ENCODE data around the gene TRAPPC3.
A peak's percentile ranks its signal among the peaks of the same experiment; 100 is the strongest.
"Not testable (repeated sequence)": the region's sequence is repeated elsewhere in the genome, so short reads cannot be mapped to it uniquely, and the experiment has no call there.

TRAPPC3 gene

DNA sequence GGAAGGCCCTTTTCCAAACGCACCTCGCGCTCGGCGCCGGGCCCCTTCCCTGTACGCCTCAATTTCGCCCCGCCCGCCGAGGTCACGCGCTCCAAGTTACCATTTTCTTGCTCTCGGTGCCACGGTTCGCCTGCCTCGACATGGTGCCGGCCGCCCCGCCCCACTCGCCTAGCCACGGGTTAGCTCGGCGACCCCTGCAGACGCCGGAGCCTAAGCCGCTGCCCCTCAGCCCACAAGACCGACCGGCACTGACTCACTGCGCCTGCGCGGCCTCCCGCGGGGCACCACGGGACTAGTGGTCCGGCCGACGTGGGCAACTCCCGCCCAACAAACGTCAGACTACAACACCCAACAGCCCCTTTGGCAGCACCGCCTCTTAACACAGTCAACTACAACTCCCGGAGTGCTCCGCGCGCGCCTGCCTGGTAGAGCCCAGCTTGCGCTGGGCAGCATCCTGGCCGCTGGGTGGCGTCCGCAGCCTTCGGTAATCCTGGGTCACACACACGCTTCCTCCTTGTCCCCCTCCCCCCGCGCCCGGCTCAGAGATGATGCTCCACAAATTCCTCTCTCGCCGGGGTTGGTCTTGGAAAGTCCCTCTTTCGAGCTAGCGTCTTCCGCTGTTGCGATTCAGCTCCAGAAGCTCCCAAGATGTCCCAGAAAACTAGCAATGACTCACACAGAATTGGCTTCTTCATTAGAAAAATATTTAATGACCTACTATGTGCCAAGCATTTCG is at the start of gene TRAPPC3:
Gene TRAPPC3, minus strand, starts transcription at position 250 of the 736 bp plus-strand sequence. Its CDS starts 108 bp downstream, at position 142.
- DNase-seq = peak; percentile 100
- in situ Hi-C loops (cut with HindIII; ENCODE audit: low pct_ligation_motif_present, low sequenced_read_pairs) = no loop called here
- no peaks in the 10 kb centered on the region for H3K27me3 ChIP-seq (replicated peaks)
- H3K36me3 ChIP-seq (replicated peaks) = no peaks in the 10 kb centered on the region
- H3K4me3 ChIP-seq (ENCODE audit: low read depth, low read length) = peak within 1 kb of the TSS; percentile 87
- TF ChIP-seq, protein P1, sequence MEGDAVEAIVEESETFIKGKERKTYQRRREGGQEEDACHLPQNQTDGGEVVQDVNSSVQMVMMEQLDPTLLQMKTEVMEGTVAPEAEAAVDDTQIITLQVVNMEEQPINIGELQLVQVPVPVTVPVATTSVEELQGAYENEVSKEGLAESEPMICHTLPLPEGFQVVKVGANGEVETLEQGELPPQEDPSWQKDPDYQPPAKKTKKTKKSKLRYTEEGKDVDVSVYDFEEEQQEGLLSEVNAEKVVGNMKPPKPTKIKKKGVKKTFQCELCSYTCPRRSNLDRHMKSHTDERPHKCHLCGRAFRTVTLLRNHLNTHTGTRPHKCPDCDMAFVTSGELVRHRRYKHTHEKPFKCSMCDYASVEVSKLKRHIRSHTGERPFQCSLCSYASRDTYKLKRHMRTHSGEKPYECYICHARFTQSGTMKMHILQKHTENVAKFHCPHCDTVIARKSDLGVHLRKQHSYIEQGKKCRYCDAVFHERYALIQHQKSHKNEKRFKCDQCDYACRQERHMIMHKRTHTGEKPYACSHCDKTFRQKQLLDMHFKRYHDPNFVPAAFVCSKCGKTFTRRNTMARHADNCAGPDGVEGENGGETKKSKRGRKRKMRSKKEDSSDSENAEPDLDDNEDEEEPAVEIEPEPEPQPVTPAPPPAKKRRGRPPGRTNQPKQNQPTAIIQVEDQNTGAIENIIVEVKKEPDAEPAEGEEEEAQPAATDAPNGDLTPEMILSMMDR (IDR thresholded peaks at IDR 0.05; ENCODE audit: low read depth, low read length, missing control alignments) = peak; percentile 98
- H3K27ac ChIP-seq = peak within 1 kb of the TSS; percentile 98

DNA sequence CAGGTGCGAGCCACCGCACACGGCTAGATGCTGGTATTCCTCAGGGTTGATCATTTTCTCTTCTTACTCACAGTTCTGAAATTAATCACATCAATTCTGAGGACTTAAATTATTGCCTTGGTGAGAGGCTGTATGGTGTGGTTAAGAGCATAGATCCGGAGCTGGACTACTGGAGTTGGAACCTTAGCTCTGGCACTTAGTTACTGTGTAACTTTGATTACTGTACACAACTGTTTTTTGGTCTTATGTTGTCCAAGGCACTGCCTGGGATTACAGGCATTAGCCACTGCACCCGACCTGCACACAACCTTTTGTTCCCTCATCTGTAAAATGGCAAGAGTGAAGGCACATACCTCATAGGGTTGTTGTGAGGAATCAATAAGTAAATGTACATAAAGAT is 49.4 kb upstream of the TRAPPC3 start:
- DNase-seq = no peak
- H3K36me3 ChIP-seq (replicated peaks) = no peaks in the 10 kb centered on the region
- no peak overlapping the region for H3K4me3 ChIP-seq (ENCODE audit: low read depth, low read length)
- TF ChIP-seq, protein P1 (IDR thresholded peaks at IDR 0.05; ENCODE audit: low read depth, low read length, missing control alignments) = no peak
- H3K27ac ChIP-seq = no peak overlapping the region
- no peaks in the 10 kb centered on the region for H3K27me3 ChIP-seq (replicated peaks)
- in situ Hi-C loops (cut with HindIII; ENCODE audit: low pct_ligation_motif_present, low sequenced_read_pairs) = no loop called here

DNA sequence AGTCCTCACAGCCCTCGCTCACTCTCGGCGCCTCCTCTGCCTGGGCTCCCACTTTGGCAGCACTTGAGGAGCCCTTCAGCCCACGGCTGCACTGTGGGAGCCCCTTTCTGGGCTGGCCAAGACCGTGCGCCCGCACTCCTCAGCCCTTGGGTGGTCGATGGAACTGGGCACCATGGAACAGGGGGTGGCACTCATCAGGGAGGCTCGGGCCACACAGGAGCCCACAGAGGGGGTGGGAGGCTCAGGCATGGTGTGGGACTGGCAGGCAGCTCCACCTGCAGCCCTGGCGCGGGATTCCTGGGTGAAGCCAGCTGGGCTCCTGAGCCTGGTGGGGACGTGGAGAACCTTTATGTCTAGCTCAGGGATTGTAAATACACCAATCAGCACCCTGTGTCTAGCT is 47.5 kb upstream of the TRAPPC3 start:
- H3K36me3 ChIP-seq (replicated peaks); H3K27ac ChIP-seq; H3K27me3 ChIP-seq (replicated peaks); H3K4me3 ChIP-seq (ENCODE audit: low read depth, low read length); DNase-seq; in situ Hi-C loops (cut with HindIII; ENCODE audit: low pct_ligation_motif_present, low sequenced_read_pairs): not testable (repeated sequence)

DNA sequence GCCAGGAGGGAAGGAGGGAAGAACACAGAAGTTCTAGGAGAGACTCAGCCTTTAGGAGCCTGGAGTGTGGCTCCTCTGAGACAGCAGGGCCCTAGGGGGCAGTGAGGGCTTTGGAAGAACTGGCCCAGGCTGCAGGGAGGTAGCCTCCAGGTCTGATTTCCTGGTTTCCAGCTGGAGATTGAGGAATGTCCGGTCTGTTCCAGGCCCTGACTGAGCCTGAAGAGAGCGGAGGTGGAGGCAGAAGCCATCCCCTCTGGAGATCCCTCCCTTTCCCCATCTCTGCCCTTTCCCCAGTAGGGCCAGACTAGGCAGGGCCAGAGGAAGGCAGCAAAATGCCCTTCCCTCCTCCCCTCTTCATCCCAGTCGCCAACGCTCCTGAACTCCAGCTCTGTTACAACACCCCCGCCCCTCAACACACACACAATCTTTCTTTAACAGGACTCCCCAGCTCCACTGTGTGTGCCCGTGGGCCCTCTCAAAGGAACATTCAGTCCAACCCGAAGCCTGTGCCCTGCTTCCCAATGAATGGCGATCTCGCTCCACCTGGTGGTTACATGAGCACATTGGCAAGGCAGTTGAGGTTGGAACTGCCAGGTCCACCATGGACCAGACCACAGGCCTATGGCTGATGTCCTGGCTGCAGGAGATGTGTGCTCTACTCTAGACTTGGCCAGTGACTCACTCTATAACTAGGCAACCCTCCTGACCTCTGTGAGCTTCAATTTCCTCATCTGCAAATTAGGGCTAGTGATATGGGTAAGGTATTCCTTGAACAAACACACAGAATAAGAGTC is 38.7 kb upstream of the TRAPPC3 start:
- TF ChIP-seq, protein P1 (IDR thresholded peaks at IDR 0.05; ENCODE audit: low read depth, low read length, missing control alignments) = peak; percentile 91
- H3K27me3 ChIP-seq (replicated peaks) = no peaks in the 10 kb centered on the region
- no peak overlapping the region for H3K4me3 ChIP-seq (ENCODE audit: low read depth, low read length)
- H3K36me3 ChIP-seq (replicated peaks) = peaks cover 9% of the 10 kb centered on the region
- peak overlapping the region; percentile 55 for H3K27ac ChIP-seq
- in situ Hi-C loops (cut with HindIII; ENCODE audit: low pct_ligation_motif_present, low sequenced_read_pairs) = no loop called here
- peak; percentile 88 for DNase-seq

DNA sequence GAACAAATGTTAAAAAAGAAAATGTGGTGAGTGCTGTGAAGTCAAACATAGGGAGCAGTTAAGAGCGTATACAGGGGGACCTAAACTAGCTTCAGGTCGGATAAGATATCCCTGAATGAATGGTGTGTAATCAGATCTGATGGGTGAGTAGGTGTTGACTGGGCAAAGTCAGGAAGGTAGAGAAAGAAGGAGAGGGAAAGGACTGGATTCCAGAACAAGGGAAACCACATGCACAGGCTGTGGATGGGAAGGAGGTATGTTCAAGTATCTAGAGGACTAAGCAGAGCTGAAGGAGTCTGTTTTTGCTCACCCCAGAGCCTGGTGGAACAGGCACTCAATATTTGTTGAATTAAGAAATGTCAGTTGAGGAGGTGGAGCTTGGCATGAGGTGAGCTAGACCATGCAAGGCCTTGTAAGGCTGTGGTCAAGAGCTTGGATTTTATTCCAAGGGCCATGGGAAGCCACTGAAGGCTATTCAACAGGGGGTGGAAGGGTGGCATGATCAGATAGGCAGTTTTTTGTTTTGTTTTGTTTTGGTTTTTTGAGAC is 34.1 kb upstream of the TRAPPC3 start:
- Histone ChIP-seq H3K27me3 (replicated peaks) (no peaks in the 10 kb centered on the region), H3K36me3 (replicated peaks) (peaks cover 50% of the 10 kb centered on the region), H3K4me3 (ENCODE audit: low read depth, low read length) (no peak overlapping the region), H3K27ac (no peak overlapping the region)
- no peak for DNase-seq
- in situ Hi-C loops (cut with HindIII; ENCODE audit: low pct_ligation_motif_present, low sequenced_read_pairs) = no loop called here
- TF ChIP-seq, protein P1 (IDR thresholded peaks at IDR 0.05; ENCODE audit: low read depth, low read length, missing control alignments) = no peak

DNA sequence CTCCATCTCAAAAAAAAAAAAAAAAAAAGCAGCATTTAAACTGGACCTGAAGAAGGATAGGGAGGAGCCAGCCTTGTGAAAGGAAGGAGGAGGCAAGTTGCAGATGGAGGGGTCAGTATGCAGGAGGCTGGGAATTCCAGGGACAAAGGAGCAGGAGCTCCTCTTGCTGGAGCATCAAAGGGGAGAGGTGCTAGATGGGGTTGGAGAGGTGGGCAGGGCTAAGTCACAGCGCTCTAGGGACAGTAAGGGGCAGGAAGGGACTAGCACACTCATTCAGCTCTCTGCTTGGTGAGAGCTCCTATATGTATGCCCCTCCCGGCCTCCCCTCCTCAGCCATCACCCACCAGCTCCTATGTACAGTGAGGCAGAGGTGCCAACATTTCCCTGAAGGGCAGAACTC is 33.4 kb upstream of the TRAPPC3 start:
- peaks cover 56% of the 10 kb centered on the region for H3K36me3 ChIP-seq (replicated peaks)

More for the DNA sequence above, 33.4 kb upstream of the TRAPPC3 start:
- in situ Hi-C loops (cut with HindIII; ENCODE audit: low pct_ligation_motif_present, low sequenced_read_pairs) = no loop called here
- no peaks in the 10 kb centered on the region for H3K27me3 ChIP-seq (replicated peaks)
- DNase-seq = no peak
- TF ChIP-seq, protein P1 (IDR thresholded peaks at IDR 0.05; ENCODE audit: low read depth, low read length, missing control alignments) = no peak
- no peak overlapping the region for H3K4me3 ChIP-seq (ENCODE audit: low read depth, low read length)
- no peak overlapping the region for H3K27ac ChIP-seq

All from brain microvascular endothelial cell (primary cell).